Retinal pigment epithelial cell (primary cell): ENCODE data around the gene TMEM238.
"Not testable (repeated sequence)": the region's sequence is repeated elsewhere in the genome, so short reads cannot be mapped to it uniquely, and the experiment has no call there.

Source experiments
- DNase-seq: peaks from one replicate; pipeline ENCODE4 v3.0.0-alpha.2; 2010; ENCODE audit warnings: low read depth
- H3K4me3 ChIP-seq: 2 replicates; pipeline ENCODE4 v1.5.1; 2011; ENCODE audit warnings: mild to moderate bottlenecking, low read length, control low read depth, moderate library complexity
- CTCF ChIP-seq: conservative IDR thresholded peaks from 2 replicates; pipeline ENCODE4 v1.5.1; 2011; ENCODE audit warnings: low read depth, low read length, control low read depth, inconsistent platforms

TMEM238 gene

GRCh38 chr19:55423225-55424005 is 39.3 kb upstream of the TMEM238 start:
- H3K4me3 ChIP-seq = no peak overlapping the region
- no peak for DNase-seq
- no peak for TF ChIP-seq CTCF

- not testable (repeated sequence) for H3K4me3 ChIP-seq, DNase-seq
Observed at GRCh38 chr19:55421281-55421680, 37.2 kb upstream of the TMEM238 start.

- no peak for TF ChIP-seq CTCF
- no peak for DNase-seq
- no peak overlapping the region for H3K4me3 ChIP-seq
Observed at GRCh38 chr19:55419624-55420236, 35.6 kb upstream of the TMEM238 start.

GRCh38 chr19:55419103-55419502 is 35.0 kb upstream of the TMEM238 start:
- DNase-seq = no peak
- TF ChIP-seq CTCF = no peak
- H3K4me3 ChIP-seq = no peak overlapping the region

- DNase-seq = peak; percentile 65
- peak; percentile 77 for TF ChIP-seq CTCF
- H3K4me3 ChIP-seq = no peak overlapping the region
Observed at GRCh38 chr19:55418185-55418584, 34.1 kb upstream of the TMEM238 start.

- no peak for DNase-seq
- H3K4me3 ChIP-seq = no peak overlapping the region
- no peak for TF ChIP-seq CTCF
Observed at GRCh38 chr19:55410168-55410567, 26.1 kb upstream of the TMEM238 start.

GRCh38 chr19:55409179-55409578 is 25.1 kb upstream of the TMEM238 start:
- not testable (repeated sequence) for DNase-seq, H3K4me3 ChIP-seq

GRCh38 chr19:55408533-55408872 is 24.4 kb upstream of the TMEM238 start:
- peak overlapping the region; percentile 52 for H3K4me3 ChIP-seq
- no peak for TF ChIP-seq CTCF
- no peak for DNase-seq
